ENCODE measurements around the gene SULF2. TPM values are rescaled to one million over a fixed set of nuclear protein-coding genes. Genes with fewer than 3 reads are reported as not detected.

Gene SULF2
- polyA plus RNA-seq, 3 donors = 67.5 to 79.3 (median 69.8) TPM

GRCh38 chr20:47765271-47765670, 20.0 kb downstream of the SULF2 start:
- no peak for DNase-seq

GRCh38 chr20:47764154-47764733, 21.0 kb downstream of the SULF2 start:
- no peak for DNase-seq

- no peak for DNase-seq
Measured at GRCh38 chr20:47762699-47763268, 22.5 kb downstream of the SULF2 start.

GRCh38 chr20:47761482-47762047, 23.7 kb downstream of the SULF2 start:
- DNase-seq = no peak

GRCh38 chr20:47760686-47761481, 24.4 kb downstream of the SULF2 start:
- no peak for DNase-seq

GRCh38 chr20:47758517-47759450, 26.5 kb downstream of the SULF2 start:
- no peak for DNase-seq

GRCh38 chr20:47757145-47758035, 27.9 kb downstream of the SULF2 start:
- no peak for DNase-seq

DNA sequence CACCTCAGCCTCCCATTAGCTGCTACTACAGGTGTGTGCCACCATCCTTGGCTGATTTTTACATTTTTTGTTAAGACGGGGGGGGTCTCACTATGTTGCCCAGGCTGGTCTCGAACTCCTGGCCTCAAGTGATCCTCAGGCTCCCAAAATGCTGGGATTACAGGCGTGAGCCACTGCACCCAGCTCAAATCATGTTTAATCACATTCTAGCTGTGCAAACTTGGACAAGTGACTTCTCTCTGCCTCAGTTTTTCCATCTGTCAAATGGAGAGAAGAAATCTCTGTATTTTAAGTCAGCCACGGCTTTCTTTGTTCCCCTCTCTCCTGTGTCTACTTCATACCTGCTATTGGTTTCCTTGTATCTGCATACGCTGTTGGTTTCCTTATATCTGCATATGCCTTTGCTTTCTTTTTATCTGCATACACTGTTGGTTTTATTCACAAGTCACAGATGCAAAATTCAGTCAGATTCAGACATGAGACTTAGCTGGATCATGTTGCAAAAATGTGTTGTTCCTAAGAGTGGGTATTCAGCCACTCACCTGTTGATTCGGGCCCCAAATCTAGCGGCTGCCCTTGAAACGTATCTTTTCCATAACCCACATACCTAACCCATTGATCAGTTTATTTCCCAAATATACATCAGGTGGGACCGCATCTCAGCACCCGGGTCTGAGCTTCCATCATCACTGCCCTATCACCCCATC, 30.2 kb downstream of the SULF2 start:
- DNase-seq = no peak

DNA sequence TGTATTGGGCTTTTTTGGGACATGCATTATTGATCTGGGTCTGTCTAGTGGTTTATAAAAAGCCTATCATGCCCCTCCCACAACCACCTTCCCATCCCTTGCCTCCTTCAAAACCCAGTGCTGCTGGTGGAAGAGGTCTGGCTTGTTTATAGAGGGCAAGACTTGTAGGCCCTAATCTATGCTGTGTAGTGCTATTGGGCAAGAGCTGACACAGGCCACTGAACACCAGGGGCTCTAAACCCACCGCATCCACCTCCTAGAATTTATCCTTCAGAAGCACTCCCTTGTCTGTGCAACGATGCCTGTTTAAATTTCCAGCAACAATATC, 30.9 kb downstream of the SULF2 start:
- DNase-seq = no peak

GRCh38 chr20:47753576-47754387, 31.5 kb downstream of the SULF2 start:
- DNase-seq = no peak

- DNase-seq = no peak
Measured at GRCh38 chr20:47751449-47751848, 33.8 kb downstream of the SULF2 start.

GRCh38 chr20:47749339-47749738, 35.9 kb downstream of the SULF2 start:
- DNase-seq = no peak

- no peak for DNase-seq
Measured at GRCh38 chr20:47748823-47749222, 36.5 kb downstream of the SULF2 start.

DNA sequence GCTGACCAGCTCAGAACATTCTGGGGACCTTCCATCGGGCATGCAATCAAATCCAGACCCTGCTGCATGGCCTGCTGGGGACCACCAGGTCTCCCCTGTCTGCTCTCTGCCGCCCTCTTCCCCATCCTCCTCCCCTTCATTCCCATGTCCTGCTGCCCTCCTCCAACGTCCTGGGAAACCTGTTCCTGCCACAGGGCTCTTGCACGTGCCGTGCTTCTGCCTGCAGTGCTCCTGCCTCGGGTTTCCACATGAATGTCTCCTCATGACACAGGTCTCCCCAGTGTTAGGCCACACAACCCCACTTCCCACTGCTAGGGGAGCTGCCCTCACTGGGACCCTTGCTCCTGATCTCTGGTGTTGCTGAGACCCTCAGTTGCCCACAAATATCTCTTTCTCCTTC, 37.2 kb downstream of the SULF2 start:
- no peak for DNase-seq

GRCh38 chr20:47747669-47748031, 37.6 kb downstream of the SULF2 start:
- no peak for DNase-seq

DNA sequence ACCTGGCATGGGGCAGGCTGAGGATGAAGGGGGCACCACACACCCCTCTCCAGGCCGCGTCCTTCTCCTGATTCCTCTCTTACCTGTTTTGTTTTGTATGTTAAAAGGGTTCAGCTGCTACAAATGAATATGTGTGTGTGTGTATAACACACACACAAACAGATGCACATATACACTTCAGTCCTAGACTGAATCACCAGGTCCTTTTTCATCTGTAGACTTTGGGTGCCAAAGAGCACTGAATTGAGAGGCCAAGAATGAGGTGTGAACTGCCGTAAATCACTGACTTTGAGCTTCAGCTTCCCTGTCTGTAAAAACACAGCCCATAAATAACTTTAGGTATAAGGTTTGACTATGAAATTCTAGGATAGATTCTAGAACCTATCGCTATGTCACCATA, 40.5 kb downstream of the SULF2 start:
- DNase-seq = no peak

GRCh38 chr20:47743671-47744070, 41.6 kb downstream of the SULF2 start:
- DNase-seq = no peak

DNA sequence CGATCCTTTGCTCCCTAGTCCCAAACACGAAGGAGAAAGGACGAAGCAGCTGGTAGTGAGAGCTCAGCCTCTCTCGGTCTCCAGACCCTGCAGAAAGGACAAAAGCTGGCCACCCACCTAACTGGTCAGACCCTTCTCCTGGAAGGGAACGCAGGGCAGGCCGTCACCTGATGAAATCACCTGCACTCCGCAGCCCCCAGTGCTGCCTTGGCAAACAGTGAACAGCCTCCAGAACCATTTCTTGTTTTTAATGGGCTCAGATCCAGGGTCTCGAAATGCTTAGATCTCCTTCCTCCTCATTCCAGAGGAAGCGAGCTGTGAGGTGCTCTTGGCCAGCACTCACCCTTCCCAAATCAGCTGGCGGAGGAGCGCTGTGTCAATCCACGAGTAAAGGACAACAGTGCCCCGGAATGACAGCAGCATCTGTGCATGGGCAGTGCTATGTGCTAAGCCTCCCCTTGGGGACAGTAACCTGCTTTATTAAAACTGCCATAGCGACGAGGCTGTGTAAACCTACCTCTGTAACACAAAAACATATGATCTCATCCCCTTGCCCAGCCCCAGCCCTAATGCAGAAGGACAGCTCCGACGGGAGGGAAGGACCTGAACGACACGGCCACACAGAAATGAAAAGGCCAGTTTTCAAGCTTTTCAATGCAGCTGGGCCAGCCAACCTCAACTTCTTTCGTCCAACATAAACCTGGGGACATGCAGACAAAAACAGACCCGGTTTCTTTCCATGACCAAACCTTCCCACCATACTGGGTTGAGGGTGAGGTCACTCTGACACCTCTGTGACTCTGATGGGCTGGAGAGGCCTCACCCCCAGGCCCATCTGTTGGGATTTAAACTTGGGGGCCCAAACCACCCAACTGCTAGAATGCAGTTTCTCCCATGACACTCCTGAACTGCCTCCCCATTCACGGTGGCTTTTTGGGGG, 43.3 kb downstream of the SULF2 start:
- peak; percentile 54 for DNase-seq

All from renal pelvis (tissue), 4 donors.